ENCODE results near the gene CACNA1C. TPM values are rescaled to one million over a fixed set of nuclear protein-coding genes. Genes with fewer than 3 reads are reported as not detected.

CACNA1C gene
- total RNA-seq, 4 donors from 2014 or later = 5.2 to 12.9 (median 6.3) TPM

DNA sequence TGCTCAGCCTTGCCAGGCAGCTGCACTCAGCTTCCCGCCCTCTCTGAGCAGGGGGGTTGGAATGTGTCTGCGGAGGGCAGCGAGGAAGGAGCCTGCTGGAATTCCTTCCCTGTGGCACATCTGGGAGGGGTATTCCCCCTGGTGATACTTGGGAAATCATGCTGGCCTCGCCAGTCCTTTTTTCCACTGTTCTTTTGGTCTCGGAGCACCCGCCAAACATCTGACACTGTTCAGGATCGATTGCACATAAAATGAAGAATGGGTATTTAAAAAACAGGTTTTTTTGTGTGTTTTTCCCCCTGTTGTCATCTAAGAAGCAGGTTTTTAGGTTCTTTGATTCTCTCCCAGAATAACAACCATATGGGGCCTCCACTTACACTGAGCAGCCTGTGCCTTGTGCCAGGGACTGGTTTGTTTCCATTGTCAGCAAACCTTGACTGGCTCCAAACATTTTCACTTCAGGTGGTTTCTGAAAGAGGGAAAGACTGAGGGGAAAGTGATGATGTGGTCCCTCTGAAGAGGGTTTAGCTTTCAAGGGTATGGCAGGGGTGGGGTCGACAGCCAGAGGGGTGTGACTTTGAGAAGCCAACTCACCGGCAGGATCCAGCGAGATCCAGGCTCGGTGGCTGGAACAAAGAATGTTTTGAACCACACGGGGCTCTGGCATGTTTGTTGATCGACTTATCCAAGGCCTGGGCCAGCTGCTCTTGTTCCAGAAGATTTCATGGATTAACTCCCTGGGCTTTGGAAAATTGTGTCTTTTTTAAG, 215.1 kb downstream of the CACNA1C start:
- peak; percentile 21 to 52 for DNase-seq (ENCODE audit: low spot score in 2 of 2)
- Histone ChIP-seq H3K9me3 (no peaks in the 10 kb centered on the region), H3K36me3 (no peaks in the 10 kb centered on the region), H3K27me3 (no peaks in the 10 kb centered on the region), H3K27ac (peak overlapping the region in 3 of 4 donors; percentile 25 to 70 (median 55)), H3K4me1 (peaks cover 0 to 44% (median 11%) of the 10 kb centered on the region in 4 donors), H3K4me3 (no peak overlapping the region)
- 40 to 41% methylated on average over 13 of the region's 13 CpGs for WGBS, 2 donors
- TF ChIP-seq POLR2A (IDR thresholded peaks at IDR 0.05) = no peak
- peak in 1 of 2 donors; percentile 53 for TF ChIP-seq EP300 (IDR thresholded peaks at IDR 0.05)
- TF ChIP-seq, protein P1, sequence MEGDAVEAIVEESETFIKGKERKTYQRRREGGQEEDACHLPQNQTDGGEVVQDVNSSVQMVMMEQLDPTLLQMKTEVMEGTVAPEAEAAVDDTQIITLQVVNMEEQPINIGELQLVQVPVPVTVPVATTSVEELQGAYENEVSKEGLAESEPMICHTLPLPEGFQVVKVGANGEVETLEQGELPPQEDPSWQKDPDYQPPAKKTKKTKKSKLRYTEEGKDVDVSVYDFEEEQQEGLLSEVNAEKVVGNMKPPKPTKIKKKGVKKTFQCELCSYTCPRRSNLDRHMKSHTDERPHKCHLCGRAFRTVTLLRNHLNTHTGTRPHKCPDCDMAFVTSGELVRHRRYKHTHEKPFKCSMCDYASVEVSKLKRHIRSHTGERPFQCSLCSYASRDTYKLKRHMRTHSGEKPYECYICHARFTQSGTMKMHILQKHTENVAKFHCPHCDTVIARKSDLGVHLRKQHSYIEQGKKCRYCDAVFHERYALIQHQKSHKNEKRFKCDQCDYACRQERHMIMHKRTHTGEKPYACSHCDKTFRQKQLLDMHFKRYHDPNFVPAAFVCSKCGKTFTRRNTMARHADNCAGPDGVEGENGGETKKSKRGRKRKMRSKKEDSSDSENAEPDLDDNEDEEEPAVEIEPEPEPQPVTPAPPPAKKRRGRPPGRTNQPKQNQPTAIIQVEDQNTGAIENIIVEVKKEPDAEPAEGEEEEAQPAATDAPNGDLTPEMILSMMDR (IDR thresholded peaks at IDR 0.05) = no peak

- Histone ChIP-seq H3K4me3 (no peak overlapping the region), H3K4me1 (peaks cover 0 to 44% (median 11%) of the 10 kb centered on the region in 4 donors), H3K36me3 (no peaks in the 10 kb centered on the region), H3K9me3 (no peaks in the 10 kb centered on the region), H3K27ac (peak overlapping the region in 3 of 4 donors; percentile 25 to 70 (median 55)), H3K27me3 (no peaks in the 10 kb centered on the region)
- WGBS, 2 donors = 57 to 58% methylated on average over 18 of the region's 18 CpGs
- DNase-seq (ENCODE audit: low spot score in 2 of 2) = no peak
- TF ChIP-seq EP300 (IDR thresholded peaks at IDR 0.05) (peak in 1 of 2 donors; percentile 30), POLR2A (IDR thresholded peaks at IDR 0.05) (no peak)
These were observed 215.9 kb downstream of the CACNA1C start for GRCh38 chr12:2268471-2269286.

- Histone ChIP-seq H3K27me3 (no peaks in the 10 kb centered on the region), H3K4me3 (no peak overlapping the region), H3K9me3 (no peaks in the 10 kb centered on the region), H3K27ac (no peak overlapping the region), H3K36me3 (no peaks in the 10 kb centered on the region), H3K4me1 (peaks cover 0 to 24% (median 9%) of the 10 kb centered on the region in 4 donors)
- TF ChIP-seq POLR2A (IDR thresholded peaks at IDR 0.05) (no peak), EP300 (IDR thresholded peaks at IDR 0.05) (no peak)
- TF ChIP-seq, protein P1 (IDR thresholded peaks at IDR 0.05) = no peak
- DNase-seq (ENCODE audit: low spot score in 2 of 2) = no peak
- WGBS, 2 donors = 84 to 88% methylated on average over 6 of the region's 6 CpGs
These were observed 218.1 kb downstream of the CACNA1C start for GRCh38 chr12:2270846-2271245.

DNA sequence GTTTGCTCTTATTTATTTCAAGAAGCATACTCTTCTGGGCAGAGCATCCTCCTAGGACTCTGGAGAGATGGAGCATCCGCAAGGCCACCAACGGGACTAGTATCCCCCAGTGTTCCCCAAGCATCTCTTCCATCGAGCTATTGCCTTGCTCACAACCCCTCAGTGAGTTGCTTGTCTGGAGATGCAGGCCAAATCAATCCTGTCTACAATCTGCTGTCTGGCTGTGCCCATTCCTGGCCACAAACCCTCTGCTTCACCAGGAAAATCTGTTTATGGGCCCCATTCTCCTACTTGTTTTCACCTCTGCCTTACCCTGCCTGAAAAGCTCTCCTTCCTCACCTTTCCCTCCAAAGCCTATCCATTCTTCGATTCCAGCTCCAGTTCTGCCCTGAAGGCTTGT, 219.2 kb downstream of the CACNA1C start:
- WGBS, 2 donors = 79 to 82% methylated on average over 4 of the region's 4 CpGs
- Histone ChIP-seq H3K27me3 (no peaks in the 10 kb centered on the region), H3K4me3 (no peak overlapping the region), H3K36me3 (no peaks in the 10 kb centered on the region), H3K9me3 (no peaks in the 10 kb centered on the region), H3K27ac (no peak overlapping the region), H3K4me1 (peaks cover 0 to 19% (median 9%) of the 10 kb centered on the region in 4 donors)
- no peak for DNase-seq (ENCODE audit: low spot score in 2 of 2)
- TF ChIP-seq POLR2A (IDR thresholded peaks at IDR 0.05) (no peak), EP300 (IDR thresholded peaks at IDR 0.05) (no peak)
- TF ChIP-seq, protein P1 (IDR thresholded peaks at IDR 0.05) = no peak

DNA sequence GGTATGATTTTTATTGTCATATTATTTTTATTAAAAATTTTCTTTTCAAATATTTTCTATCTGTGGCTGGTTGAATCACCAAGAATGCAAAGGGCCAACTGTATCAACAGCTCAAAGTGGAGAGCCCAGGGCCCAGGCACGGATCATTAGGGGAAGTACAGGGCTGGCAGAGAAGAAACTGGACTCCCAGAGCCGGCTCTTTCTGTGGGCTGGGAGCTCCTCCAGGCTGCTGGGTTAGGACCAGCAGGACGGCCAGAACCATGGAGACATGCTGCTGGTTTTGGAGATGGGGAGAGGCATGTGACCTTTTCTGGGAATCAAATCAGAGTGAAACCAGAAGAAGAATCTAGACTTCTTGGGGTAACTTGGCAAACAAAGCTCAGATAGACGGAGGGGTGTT, 220.5 kb downstream of the CACNA1C start:
- no peaks in the 10 kb centered on the region for H3K27me3 ChIP-seq
- no peak overlapping the region for H3K4me3 ChIP-seq
- peaks cover 0 to 9% (median 3%) of the 10 kb centered on the region in 4 donors for H3K4me1 ChIP-seq
- TF ChIP-seq, protein P1 (IDR thresholded peaks at IDR 0.05) = peak in 1 of 5 experiments; percentile 26
- TF ChIP-seq EP300 (IDR thresholded peaks at IDR 0.05) = no peak
- H3K9me3 ChIP-seq = no peaks in the 10 kb centered on the region
- 55 to 61% methylated on average over 4 of the region's 4 CpGs for WGBS, 2 donors
- H3K27ac ChIP-seq = no peak overlapping the region
- no peaks in the 10 kb centered on the region for H3K36me3 ChIP-seq
- no peak for DNase-seq (ENCODE audit: low spot score in 2 of 2)

Data from tibial nerve (tissue), 4 donors.